Suprapubic skin (tissue), 3 donors: ENCODE results near the gene ITSN1.

ENCODE experiments used
- CTCF ChIP-seq, 2 donors: fragments of 200-600 bp in 1 of 2; fragments of 450-650 bp in 1 of 2; sonication (generic) in 1 of 2; IDR thresholded peaks; one replicate each; pipeline ENCODE4 v1.5.1; 2016 to 2019; ENCODE audit warnings: antibody characterized with exemption in 2 of 2, mild to moderate bottlenecking in 1 of 2, moderate library complexity in 1 of 2
- POLR2A ChIP-seq, 2 donors: fragments of 450-650 bp; IDR thresholded peaks; one replicate each; pipeline ENCODE4 v1.6.1; 2017; ENCODE audit warnings: antibody characterized with exemption in 2 of 2, mild to moderate bottlenecking in 2 of 2, moderate library complexity in 2 of 2

GRCh38 chr21:33734291-33734690 is 92.0 kb downstream of the ITSN1 start:
- TF ChIP-seq CTCF (IDR thresholded peaks at IDR 0.05) (no peak), POLR2A (IDR thresholded peaks at IDR 0.05) (no peak)
